GM12878 (cell line): ENCODE measurements around the gene RETREG1. TPM values are rescaled to one million over a fixed set of nuclear protein-coding genes. Genes with fewer than 3 reads are reported as not detected.

ENCODE experiments used
- ATAC-seq: fragments of 200-7000 bp; cut with Tn5 transposase; 3 replicates; pipeline ENCODE4 v1.9.1; 2020; ENCODE audit warnings: mild to moderate bottlenecking, moderate library complexity
- BruUV-seq: library from RNA; stranded (reverse); fragments of 400-500 nt; replicated peaks from 2 replicates; lab custom pipeline; 2021; lab: Mats Ljungman, UMichigan
- CTCF ChIA-PET: fragments of 300-600 bp; sonication (Branson Sonifier 250); formaldehyde crosslinking; extraction: SDS; loops from one replicate; lab custom pipeline; 2021; ENCODE audit warnings: inconsistent platforms; lab: Yijun Ruan, JAX
- POLR2A ChIA-PET: fragments of 350-600 bp; formaldehyde crosslinking; extraction: SDS; loops from one replicate; lab custom pipeline; 2021; ENCODE audit warnings: inconsistent platforms; lab: Charles Lee
- RAD21 ChIA-PET: fragments of 300-600 bp; sonication (Branson Sonifier 250); formaldehyde crosslinking; loops from one replicate; lab custom pipeline; 2023; ENCODE audit warnings: antibody characterized with exemption; ENCODE audit not compliant: unreplicated experiment; lab: Charles Lee
- SMC1A ChIA-PET: fragments of 300-600 bp; sonication (Branson Sonifier 250); formaldehyde crosslinking; loops from one replicate; lab custom pipeline; 2023; ENCODE audit not compliant: unreplicated experiment, uncharacterized antibody; lab: Charles Lee
- DNase-seq: peaks from one replicate; pipeline ENCODE4 v3.0.0-alpha.2; 2011; ENCODE audit warnings: low read depth, low spot score
- FAIRE-seq: peaks from 3 replicates; lab custom pipeline; 2011; peaks lifted over from hg19 to GRCh38; lab: Jason Lieb, UNC
- H2AFZ ChIP-seq: 2 replicates; pipeline ENCODE4 v1.6.0; 2011; ENCODE audit warnings: low read depth, low read length, control low read depth; ENCODE audit not compliant: control insufficient read depth
- H3K27ac ChIP-seq: 2 replicates; pipeline ENCODE4 v1.5.1; 2011; ENCODE audit warnings: control low read depth; ENCODE audit not compliant: control insufficient read depth, insufficient read depth
- H3K27me3 ChIP-seq, 2 experiments: replicated peaks in 1 of 2; 2 replicates each; pipeline versions ENCODE4 v1.6.0 to v1.6.1; 2011; ENCODE audit warnings: low read length in 1 of 2; ENCODE audit not compliant: control insufficient read depth in 2 of 2, insufficient read depth in 2 of 2
- H3K36me3 ChIP-seq, 2 experiments: 2 replicates each; pipeline ENCODE4 v1.5.1; 2011; ENCODE audit warnings: low read length in 1 of 2; ENCODE audit not compliant: control insufficient read depth in 2 of 2, insufficient read depth in 2 of 2
- H3K4me1 ChIP-seq: 2 replicates; pipeline ENCODE4 v1.6.1; 2011; ENCODE audit warnings: mild to moderate bottlenecking, low read length, moderate library complexity, mixed read lengths; ENCODE audit not compliant: control insufficient read depth, insufficient read depth
- H3K4me2 ChIP-seq: 2 replicates; pipeline ENCODE4 v1.6.0; 2011; ENCODE audit warnings: control low read depth; ENCODE audit not compliant: control insufficient read depth, insufficient read depth
- H3K4me3 ChIP-seq: fragments of 200-600 bp; sonication (generic); 2 replicates; pipeline ENCODE4 v1.5.1; 2016
- H3K79me2 ChIP-seq: 2 replicates; pipeline ENCODE4 v1.6.0; 2011; ENCODE audit warnings: low read length; ENCODE audit not compliant: control insufficient read depth, insufficient read depth
- H3K9ac ChIP-seq: 2 replicates; pipeline ENCODE4 v1.8.0; 2011; ENCODE audit warnings: low read length, control low read depth, mixed read lengths; ENCODE audit not compliant: control insufficient read depth, insufficient read depth
- H3K9me3 ChIP-seq: replicated peaks from 3 replicates; pipeline ENCODE4 v1.5.1; 2011; ENCODE audit warnings: mild to moderate bottlenecking, low read length; ENCODE audit not compliant: control insufficient read depth, insufficient read depth
- H4K20me1 ChIP-seq: 2 replicates; pipeline ENCODE4 v1.6.0; 2011; ENCODE audit not compliant: control insufficient read depth, insufficient read depth
- BCL3 ChIP-seq: IDR thresholded peaks from 2 replicates; pipeline ENCODE4 v1.6.1; 2011; ENCODE audit warnings: borderline replicate concordance, low read depth, mild to moderate bottlenecking, moderate library complexity, low read length; ENCODE audit not compliant: insufficient read depth, poor library complexity, severe bottlenecking
- BCLAF1 ChIP-seq: fragments of 450-650 bp; IDR thresholded peaks from 2 replicates; pipeline ENCODE4 v1.6.1; 2017; ENCODE audit warnings: antibody characterized with exemption, mild to moderate bottlenecking, moderate library complexity
- EGR1 ChIP-seq, 2 experiments: IDR thresholded peaks; 1 replicate in 1 of 2; 2 replicates in 1 of 2; pipeline ENCODE4 v1.6.1; 2011 to 2012; ENCODE audit warnings: low read depth in 2 of 2, low read length in 2 of 2, borderline replicate concordance in 1 of 2, mild to moderate bottlenecking in 1 of 2, moderate library complexity in 1 of 2
- FOXM1 ChIP-seq: IDR thresholded peaks from 2 replicates; pipeline ENCODE4 v1.6.1; 2012; ENCODE audit warnings: low read depth, mild to moderate bottlenecking, inconsistent platforms, low read length, moderate library complexity
- GATAD2B ChIP-seq: fragments of 450-650 bp; conservative IDR thresholded peaks from 2 replicates; pipeline ENCODE4 v1.6.1; 2017; ENCODE audit warnings: low read depth, mild to moderate bottlenecking, moderate library complexity
- IKZF1 ChIP-seq: fragments of 450-650 bp; conservative IDR thresholded peaks from 2 replicates; pipeline ENCODE4 v1.6.1; 2017; ENCODE audit warnings: antibody characterized with exemption, mild to moderate bottlenecking
- MXI1 ChIP-seq: fragments of 150-350 bp; IDR thresholded peaks from 2 replicates; pipeline ENCODE4 v1.6.1; 2011; ENCODE audit warnings: low read depth, mild to moderate bottlenecking, inconsistent platforms, low read length, improper control_type of control experiment
- NBN ChIP-seq: fragments of 450-650 bp; IDR thresholded peaks from 2 replicates; pipeline ENCODE4 v1.6.1; 2016
- PAX5 ChIP-seq: IDR thresholded peaks from 2 replicates; pipeline ENCODE4 v1.6.1; 2011; ENCODE audit warnings: low read depth, low read length, borderline replicate concordance
- PAX8 ChIP-seq: fragments of 450-650 bp; IDR thresholded peaks from 2 replicates; pipeline ENCODE4 v1.6.1; 2017; ENCODE audit warnings: mild to moderate bottlenecking, moderate library complexity
- RAD21 ChIP-seq: IDR thresholded peaks from 2 replicates; pipeline ENCODE4 v1.6.1; 2011; ENCODE audit warnings: mild to moderate bottlenecking, low read depth, low read length, moderate library complexity; ENCODE audit not compliant: insufficient read depth
- RBBP5 ChIP-seq: fragments of 200-600 bp; sonication (generic); conservative IDR thresholded peaks from 2 replicates; pipeline ENCODE4 v1.6.1; 2016
- RELA ChIP-seq: fragments of 450-650 bp; IDR thresholded peaks from 2 replicates; pipeline ENCODE4 v1.8.0; 2014; ENCODE audit warnings: borderline replicate concordance; ENCODE audit not compliant: partially characterized antibody
- RELB ChIP-seq: fragments of 450-650 bp; IDR thresholded peaks from 2 replicates; pipeline ENCODE4 v1.6.1; 2017; ENCODE audit warnings: low read depth, mild to moderate bottlenecking, moderate library complexity
- RFX5 ChIP-seq: IDR thresholded peaks from 2 replicates; pipeline ENCODE4 v1.6.1; 2011; ENCODE audit warnings: low read depth, low read length, improper control_type of control experiment
- SMAD5 ChIP-seq: IDR thresholded peaks from 2 replicates; pipeline ENCODE4 v1.6.1; 2016; ENCODE audit warnings: antibody characterized with exemption, low read depth
- TAF1 ChIP-seq: IDR thresholded peaks from 2 replicates; pipeline ENCODE4 v1.6.1; 2011; ENCODE audit warnings: mild to moderate bottlenecking, low read depth, low read length, borderline replicate concordance
- ZNF217 ChIP-seq: fragments of 450-650 bp; IDR thresholded peaks from 2 replicates; pipeline ENCODE4 v1.6.1; 2017; ENCODE audit warnings: antibody characterized with exemption, mild to moderate bottlenecking
- ZNF622 ChIP-seq: fragments of 450-650 bp; IDR thresholded peaks from 2 replicates; pipeline ENCODE4 v1.6.1; 2017; ENCODE audit warnings: mild to moderate bottlenecking, inconsistent platforms
- WGBS: methylation state at CpG from one replicate; pipeline ENCODE4 v1.1.6; 2016; ENCODE audit warnings: low lambda C conversion rate; ENCODE audit not compliant: insufficient replicate concordance, insufficient coverage; ENCODE audit errors: missing lambda C conversion rate; 5-methylcytosine and 5-hydroxymethylcytosine counted together
- in situ Hi-C: fragments of 300-500 bp; cut with MboI; formaldehyde crosslinking; loops from 9 replicates; pipeline ENCODE4 v1.14.3; 2018; ENCODE audit warnings: mixed read lengths
- intact Hi-C: fragments of 100-400 bp; cut with micrococcal nuclease; formaldehyde crosslinking; loops from one replicate; pipeline ENCODE4 v1.14.2; 2022; ENCODE audit not compliant: unreplicated experiment
- polyA plus RNA-seq, 11 experiments: library from polyadenylated mRNA; depleted of rRNA in 4 of 11; unstranded in 6 of 11; stranded (reverse) in 5 of 11; fragments of >200 nt; fragmentation: Nextera tagmentation in 4 of 11; fragmentation: Illumina TruSeq in 1 of 11; extraction: Ambion mirVana in 4 of 11; extraction: Trizol in 1 of 11; gene quantifications; 1 replicate in 1 of 11; 2 replicates in 10 of 11; pipeline versions ENCODE4 v1.2.1 to v1.2.3, GENCODE V29; 2011 to 2016; ENCODE audit warnings: inconsistent platforms in 2 of 11, missing spikeins in 2 of 11, low read depth in 1 of 11
- total RNA-seq, 4 experiments: library from RNA; depleted of rRNA in 3 of 4; stranded (reverse); fragments of >200 nt in 3 of 4; fragmentation: Illumina TruSeq in 1 of 4; extraction: Trizol in 1 of 4; gene quantifications; 2 replicates each; pipeline versions ENCODE4 v1.2.1 to v1.2.3, GENCODE V29; 2013 to 2021

RETREG1 gene
- total and polyA plus RNA-seq, 10 of the 15 experiments (the other 5 are each of a cell fraction or from before 2014, with no cell fraction given) = 3.9 to 8.9 (median 6.4) TPM

- no peak for DNase-seq
- in situ Hi-C loops = no loop called here
- no peak overlapping the region for H3K9ac ChIP-seq
- no TSS peak for BruUV-seq
- H3K4me2 ChIP-seq = no peak overlapping the region
- no peaks in the 10 kb centered on the region for H3K27me3 ChIP-seq
- no peak overlapping the region for H3K27ac ChIP-seq
- SMC1A ChIA-PET = no interaction called here
- 35% methylated on average over 4 of the region's 4 CpGs for WGBS
- intact Hi-C loops = no loop called here
- TF ChIP-seq RFX5 (no peak), ZNF622 (no peak), ZNF217 (no peak), BCLAF1 (no peak), RELA (no peak), RAD21 (no peak), MXI1 (no peak), PAX5 (no peak), IKZF1 (no peak), FOXM1 (no peak), RELB (no peak), EGR1 (IDR thresholded peaks at IDR 0.05; ENCODE audit: borderline replicate concordance in 1 of 2, low read depth in 2 of 2, low read length in 2 of 2) (no peak), PAX8 (no peak), NBN (no peak), RBBP5 (no peak), GATAD2B (no peak), TAF1 (no peak), SMAD5 (no peak), BCL3 (no peak)
- TF ChIP-seq, all 136 proteins: peak for 0
- Histone ChIP-seq H3K4me3 (no peak overlapping the region), H2AFZ (no peak overlapping the region), H4K20me1 (no peaks in the 10 kb centered on the region), H3K79me2 (no peaks in the 10 kb centered on the region), H3K36me3 (no peaks in the 10 kb centered on the region), H3K9me3 (no peaks in the 10 kb centered on the region), H3K4me1 (no peaks in the 10 kb centered on the region)
- no peak for ATAC-seq
- ChIA-PET CTCF (no interaction called here), RAD21 (no interaction called here), POLR2A (no interaction called here)
- no peak for FAIRE-seq
These were observed 97.4 kb downstream of the RETREG1 start for GRCh38 chr5:16519435-16519834.
